Karpas-422 (cell line): ENCODE data around the gene AFDN. TPM values are rescaled to one million over a fixed set of nuclear protein-coding genes. Genes with fewer than 3 reads are reported as not detected.

Source experiments
- DNase-seq: peaks from one replicate; pipeline ENCODE4 v3.0.0-alpha.2; 2015
- H2AFZ ChIP-seq: fragments of 200-600 bp; sonication (generic); 2 replicates; pipeline ENCODE4 v1.6.1; 2014; ENCODE audit warnings: antibody characterized with exemption, low read length, mixed read lengths
- H3K27ac ChIP-seq: fragments of 200-600 bp; sonication (generic); 2 replicates; pipeline ENCODE4 v1.5.1; 2014; ENCODE audit warnings: mild to moderate bottlenecking, low read length, moderate library complexity
- H3K27me3 ChIP-seq: fragments of 200-600 bp; sonication (generic); 2 replicates; pipeline ENCODE4 v1.6.1; 2014; ENCODE audit warnings: low read length, mixed read lengths
- H3K36me3 ChIP-seq: fragments of 200-600 bp; sonication (generic); 2 replicates; pipeline ENCODE4 v1.6.1; 2014; ENCODE audit warnings: low read length, mixed read lengths; ENCODE audit not compliant: insufficient read depth
- H3K4me1 ChIP-seq: fragments of 200-600 bp; sonication (generic); 2 replicates; pipeline ENCODE4 v1.6.1; 2014; ENCODE audit warnings: mild to moderate bottlenecking, low read length, mixed read lengths
- H3K4me2 ChIP-seq: fragments of 200-600 bp; sonication (generic); 2 replicates; pipeline ENCODE4 v1.6.1; 2014; ENCODE audit warnings: low read length, low read depth, mild to moderate bottlenecking; ENCODE audit not compliant: poor library complexity, severe bottlenecking
- H3K4me3 ChIP-seq: fragments of 200-600 bp; sonication (generic); 2 replicates; pipeline ENCODE4 v1.5.1; 2014; ENCODE audit warnings: mild to moderate bottlenecking, antibody characterized with exemption, low read length, mixed read lengths
- H3K79me2 ChIP-seq: fragments of 200-600 bp; sonication (generic); 2 replicates; pipeline ENCODE4 v1.6.1; 2014; ENCODE audit warnings: mild to moderate bottlenecking, low read length, mixed read lengths
- H3K9ac ChIP-seq: fragments of 200-600 bp; sonication (generic); 2 replicates; pipeline ENCODE4 v1.6.0; 2014; ENCODE audit warnings: low read length
- H3K9me2 ChIP-seq: fragments of 200-600 bp; sonication (generic), shearing (Covaris generic); replicated peaks from 2 replicates; pipeline ENCODE4 v1.6.0; 2014; ENCODE audit warnings: mild to moderate bottlenecking, low read length, moderate library complexity; ENCODE audit not compliant: insufficient read depth
- H3K9me3 ChIP-seq: fragments of 300-700, 200-600 bp; sonication (generic); 2 replicates; pipeline ENCODE4 v1.6.1; 2014; ENCODE audit warnings: low read length, mixed read lengths
- H4K20me1 ChIP-seq: fragments of 200-600 bp; sonication (generic); 2 replicates; pipeline ENCODE4 v1.6.1; 2014; ENCODE audit warnings: mild to moderate bottlenecking, antibody characterized with exemption, low read length, low read depth; ENCODE audit not compliant: insufficient read depth
- total RNA-seq: library from RNA; depleted of rRNA; stranded (reverse); fragments of >200 nt; shearing (Covaris generic); gene quantifications from 2 replicates; pipeline ENCODE4 v1.2.3, GENCODE V29; 2014; ENCODE audit warnings: low replicate concordance

Gene AFDN
- total RNA-seq, 1 experiment from 2014 or later = 21.0 TPM

- H3K36me3 ChIP-seq = no peaks in the 10 kb centered on the region
- no peak overlapping the region for H3K4me2 ChIP-seq
- no peaks in the 10 kb centered on the region for H3K9me3 ChIP-seq
- H2AFZ ChIP-seq = no peak overlapping the region
- H4K20me1 ChIP-seq = peaks cover 13% of the 10 kb centered on the region; the same call in 1 of the 2 replicates
- H3K4me1 ChIP-seq = no peaks in the 10 kb centered on the region
- H3K27me3 ChIP-seq = no peaks in the 10 kb centered on the region; the same call in 1 of the 2 replicates
- no peak overlapping the region for H3K9ac ChIP-seq
- H3K27ac ChIP-seq = no peak overlapping the region
- no peak overlapping the region for H3K4me3 ChIP-seq
- DNase-seq = no peak
- H3K79me2 ChIP-seq = no peaks in the 10 kb centered on the region
- no peaks in the 10 kb centered on the region for H3K9me2 ChIP-seq
These were observed 30.4 kb downstream of the AFDN start for GRCh38 chr6:167856999-167857660.

- Histone ChIP-seq H3K36me3 (no peaks in the 10 kb centered on the region), H3K27me3 (no peaks in the 10 kb centered on the region; the same call in 1 of the 2 replicates), H3K79me2 (no peaks in the 10 kb centered on the region), H4K20me1 (peaks cover 17% of the 10 kb centered on the region; the same call in 1 of the 2 replicates), H3K27ac (no peak overlapping the region), H3K9me2 (no peaks in the 10 kb centered on the region), H3K9ac (no peak overlapping the region), H3K9me3 (no peaks in the 10 kb centered on the region), H3K4me2 (no peak overlapping the region), H3K4me1 (no peaks in the 10 kb centered on the region), H3K4me3 (no peak overlapping the region), H2AFZ (no peak overlapping the region)
- no peak for DNase-seq
These were observed 31.4 kb downstream of the AFDN start for GRCh38 chr6:167858086-167858591.

- H3K27ac ChIP-seq = no peak overlapping the region
- H3K27me3 ChIP-seq = no peaks in the 10 kb centered on the region; the same call in 1 of the 2 replicates
- H3K36me3 ChIP-seq = no peaks in the 10 kb centered on the region
- no peak for DNase-seq
- H3K9me2 ChIP-seq = no peaks in the 10 kb centered on the region
- H3K79me2 ChIP-seq = no peaks in the 10 kb centered on the region
- no peak overlapping the region for H2AFZ ChIP-seq
- H4K20me1 ChIP-seq = peaks cover 19% of the 10 kb centered on the region; the same call in 1 of the 2 replicates
- H3K9me3 ChIP-seq = no peaks in the 10 kb centered on the region
- H3K9ac ChIP-seq = no peak overlapping the region
- no peaks in the 10 kb centered on the region for H3K4me1 ChIP-seq
- no peak overlapping the region for H3K4me2 ChIP-seq
- no peak overlapping the region for H3K4me3 ChIP-seq
These were observed 32.3 kb downstream of the AFDN start for GRCh38 chr6:167858842-167859664.

GRCh38 chr6:167860550-167861226, 34.0 kb downstream of the AFDN start:
- Histone ChIP-seq H3K36me3 (no peaks in the 10 kb centered on the region), H2AFZ (no peak overlapping the region), H3K4me2 (no peak overlapping the region), H3K27me3 (no peaks in the 10 kb centered on the region; the same call in 1 of the 2 replicates), H3K27ac (no peak overlapping the region), H4K20me1 (peaks cover 15% of the 10 kb centered on the region; the same call in 1 of the 2 replicates), H3K4me1 (no peaks in the 10 kb centered on the region), H3K4me3 (no peak overlapping the region), H3K9me3 (no peaks in the 10 kb centered on the region), H3K79me2 (no peaks in the 10 kb centered on the region), H3K9ac (no peak overlapping the region), H3K9me2 (no peaks in the 10 kb centered on the region)
- no peak for DNase-seq

- Histone ChIP-seq H3K4me1 (no peaks in the 10 kb centered on the region), H3K9me3 (no peaks in the 10 kb centered on the region), H3K9me2 (no peaks in the 10 kb centered on the region), H3K4me2 (no peak overlapping the region), H3K4me3 (no peak overlapping the region), H3K79me2 (no peaks in the 10 kb centered on the region), H4K20me1 (peaks cover 14% of the 10 kb centered on the region; the same call in 1 of the 2 replicates), H2AFZ (no peak overlapping the region), H3K27me3 (no peaks in the 10 kb centered on the region; the same call in 1 of the 2 replicates), H3K27ac (no peak overlapping the region), H3K9ac (no peak overlapping the region), H3K36me3 (no peaks in the 10 kb centered on the region)
- no peak for DNase-seq
These were observed 34.7 kb downstream of the AFDN start for GRCh38 chr6:167861424-167861823.

- no peak overlapping the region for H3K4me3 ChIP-seq
- no peaks in the 10 kb centered on the region for H3K9me2 ChIP-seq
- no peaks in the 10 kb centered on the region for H3K79me2 ChIP-seq
- no peaks in the 10 kb centered on the region for H3K4me1 ChIP-seq
- H2AFZ ChIP-seq = no peak overlapping the region
- H3K27ac ChIP-seq = no peak overlapping the region
- H4K20me1 ChIP-seq = peaks cover 14% of the 10 kb centered on the region; the same call in 1 of the 2 replicates
- DNase-seq = no peak
- H3K4me2 ChIP-seq = no peak overlapping the region
- no peaks in the 10 kb centered on the region; the same call in 1 of the 2 replicates for H3K27me3 ChIP-seq
- no peaks in the 10 kb centered on the region for H3K36me3 ChIP-seq
- no peak overlapping the region for H3K9ac ChIP-seq
- H3K9me3 ChIP-seq = no peaks in the 10 kb centered on the region
These were observed 37.2 kb downstream of the AFDN start for GRCh38 chr6:167863897-167864296.

GRCh38 chr6:167866642-167867041, 39.9 kb downstream of the AFDN start:
- 0 out of 2 replicates have a peak, but pooled peaks cover 6% of the 10 kb centered on the region for H4K20me1 ChIP-seq

More at GRCh38 chr6:167866642-167867041, 39.9 kb downstream of the AFDN start:
- no peak overlapping the region for H2AFZ ChIP-seq
- H3K9ac ChIP-seq = no peak overlapping the region
- H3K9me3 ChIP-seq = no peaks in the 10 kb centered on the region
- H3K27ac ChIP-seq = no peak overlapping the region
- H3K9me2 ChIP-seq = no peaks in the 10 kb centered on the region
- no peak for DNase-seq
- H3K36me3 ChIP-seq = no peaks in the 10 kb centered on the region
- no peaks in the 10 kb centered on the region for H3K79me2 ChIP-seq
- H3K4me1 ChIP-seq = no peaks in the 10 kb centered on the region
- no peaks in the 10 kb centered on the region for H3K27me3 ChIP-seq
- H3K4me2 ChIP-seq = no peak overlapping the region
- no peak overlapping the region for H3K4me3 ChIP-seq
